Measurements from ENCODE around the gene OR1F1.

The OR1F1 gene

GRCh38 chr16:3147046-3147756 is 40.8 kb upstream of the OR1F1 start:
- TF ChIP-seq ZNF274 (IDR thresholded peaks at IDR 0.05; ENCODE audit: low read depth, low read length): no peak
- no peak overlapping the region for H3K4me3 ChIP-seq (ENCODE audit: low read length)

GRCh38 chr16:3147757-3148104 is 40.3 kb upstream of the OR1F1 start:
- TF ChIP-seq ZNF274 (IDR thresholded peaks at IDR 0.05; ENCODE audit: low read depth, low read length): no peak
- H3K4me3 ChIP-seq (ENCODE audit: low read length): no peak overlapping the region

- no peak for TF ChIP-seq ZNF274 (IDR thresholded peaks at IDR 0.05; ENCODE audit: low read depth, low read length)
- no peak overlapping the region for H3K4me3 ChIP-seq (ENCODE audit: low read length)
These were observed 39.5 kb upstream of the OR1F1 start for GRCh38 chr16:3148256-3149192.

DNA sequence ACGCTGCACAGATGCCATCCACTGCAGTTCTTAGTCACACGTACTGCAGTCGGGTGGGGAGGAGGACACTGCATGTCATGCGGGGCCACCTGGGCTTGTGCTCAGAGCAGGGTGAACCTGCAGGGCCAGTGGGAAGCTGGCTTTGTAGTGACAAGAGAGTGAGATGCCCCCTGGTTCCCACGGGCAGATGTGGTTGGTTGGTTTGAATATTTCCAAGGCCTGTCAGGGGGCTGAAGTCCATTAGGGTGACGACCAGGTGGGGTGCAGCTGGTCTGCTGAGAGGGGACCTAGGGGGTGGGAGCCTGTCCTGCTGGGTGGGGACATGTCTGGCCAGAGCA is 38.8 kb upstream of the OR1F1 start:
- TF ChIP-seq ZNF274 (IDR thresholded peaks at IDR 0.05; ENCODE audit: low read depth, low read length): no peak
- H3K4me3 ChIP-seq (ENCODE audit: low read length): no peak overlapping the region; the same call in 1 of the 2 replicates

DNA sequence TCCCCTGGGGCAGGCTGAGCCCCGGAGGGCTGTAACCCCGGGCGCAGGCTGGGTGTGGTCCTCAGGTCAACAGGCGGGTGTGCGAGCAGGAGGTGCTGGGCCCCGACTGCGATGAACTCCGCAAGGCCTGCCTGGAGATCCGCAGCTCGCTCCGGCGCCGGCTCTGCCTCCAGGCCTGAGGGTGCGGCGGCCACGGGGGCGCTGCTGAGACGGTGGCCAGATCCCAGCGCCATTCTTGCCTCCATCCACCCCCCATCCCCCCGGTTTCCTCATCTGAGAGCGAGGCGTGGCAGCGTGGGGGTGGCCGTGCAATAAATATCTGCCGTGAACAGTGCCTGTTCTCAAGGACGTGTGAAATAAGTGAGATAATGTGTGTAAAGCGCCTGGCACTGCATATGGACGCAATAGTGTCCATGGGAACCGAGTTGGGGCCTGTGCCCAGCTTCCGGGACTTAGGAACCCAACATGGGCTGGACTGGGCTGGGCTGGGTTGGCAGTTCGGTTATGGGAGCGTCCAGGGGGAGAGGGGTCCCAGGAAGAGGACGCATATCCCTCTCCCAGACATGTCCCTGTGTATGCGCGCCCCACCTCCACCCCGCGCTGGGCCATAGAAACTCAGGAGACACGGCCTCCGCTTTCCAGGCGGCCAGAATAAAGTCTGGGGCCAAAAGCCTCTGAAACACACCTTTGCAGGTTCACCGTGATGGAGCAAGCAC is 38.2 kb upstream of the OR1F1 start:
- H3K4me3 ChIP-seq (ENCODE audit: low read length): peak overlapping the region; percentile 59; the same call in 1 of the 2 replicates
- TF ChIP-seq ZNF274 (IDR thresholded peaks at IDR 0.05; ENCODE audit: low read depth, low read length): no peak

DNA sequence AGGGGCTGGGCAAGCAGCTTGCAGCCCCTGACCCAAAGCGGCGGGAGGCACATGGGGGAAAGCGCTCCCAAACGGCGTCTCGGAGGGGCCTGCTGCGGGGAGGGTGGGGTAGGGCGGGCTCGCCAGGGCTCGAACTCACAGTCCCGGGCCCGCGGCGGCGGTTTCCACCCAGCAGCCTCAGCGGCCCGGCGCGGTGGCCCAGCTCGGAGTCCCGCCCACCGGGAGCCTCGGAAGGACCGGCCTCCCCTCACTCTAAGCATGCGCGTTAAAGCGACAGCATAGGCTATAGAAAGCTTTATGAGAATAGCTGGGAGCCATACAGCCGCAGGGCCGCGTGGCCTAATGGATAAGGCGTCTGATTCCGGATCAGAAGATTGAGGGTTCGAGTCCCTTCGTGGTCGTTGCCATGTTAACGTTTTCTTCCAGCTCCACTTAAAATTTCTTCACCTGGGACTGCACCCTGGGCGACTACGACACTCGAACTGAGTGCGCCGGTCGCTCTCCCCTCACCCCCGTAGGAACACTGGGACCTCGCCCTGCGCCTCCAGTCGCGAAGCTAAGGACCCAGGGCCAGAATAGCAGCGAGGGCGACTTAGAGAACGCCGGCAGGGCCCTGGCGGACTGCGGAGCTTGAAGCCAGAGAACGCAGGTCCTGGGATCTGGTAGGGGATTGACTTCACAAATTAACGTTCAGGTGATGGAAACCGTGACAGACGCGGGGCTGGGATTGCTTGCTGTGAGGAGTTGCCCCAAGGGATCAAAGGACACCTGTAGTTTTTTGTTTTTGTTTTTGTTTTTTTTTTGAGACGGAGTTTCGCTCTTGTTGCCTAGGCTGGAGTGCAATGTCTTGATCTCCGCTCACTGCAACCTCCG is 37.4 kb upstream of the OR1F1 start:
- TF ChIP-seq ZNF274 (IDR thresholded peaks at IDR 0.05; ENCODE audit: low read depth, low read length): no peak
- H3K4me3 ChIP-seq (ENCODE audit: low read length): peak overlapping the region; percentile 59; the same call in 1 of the 2 replicates

GRCh38 chr16:3152027-3152276 is 36.1 kb upstream of the OR1F1 start:
- no peak for TF ChIP-seq ZNF274 (IDR thresholded peaks at IDR 0.05; ENCODE audit: low read depth, low read length)
- H3K4me3 ChIP-seq (ENCODE audit: low read length): peak overlapping the region; percentile 26; the same call in 1 of the 2 replicates

DNA sequence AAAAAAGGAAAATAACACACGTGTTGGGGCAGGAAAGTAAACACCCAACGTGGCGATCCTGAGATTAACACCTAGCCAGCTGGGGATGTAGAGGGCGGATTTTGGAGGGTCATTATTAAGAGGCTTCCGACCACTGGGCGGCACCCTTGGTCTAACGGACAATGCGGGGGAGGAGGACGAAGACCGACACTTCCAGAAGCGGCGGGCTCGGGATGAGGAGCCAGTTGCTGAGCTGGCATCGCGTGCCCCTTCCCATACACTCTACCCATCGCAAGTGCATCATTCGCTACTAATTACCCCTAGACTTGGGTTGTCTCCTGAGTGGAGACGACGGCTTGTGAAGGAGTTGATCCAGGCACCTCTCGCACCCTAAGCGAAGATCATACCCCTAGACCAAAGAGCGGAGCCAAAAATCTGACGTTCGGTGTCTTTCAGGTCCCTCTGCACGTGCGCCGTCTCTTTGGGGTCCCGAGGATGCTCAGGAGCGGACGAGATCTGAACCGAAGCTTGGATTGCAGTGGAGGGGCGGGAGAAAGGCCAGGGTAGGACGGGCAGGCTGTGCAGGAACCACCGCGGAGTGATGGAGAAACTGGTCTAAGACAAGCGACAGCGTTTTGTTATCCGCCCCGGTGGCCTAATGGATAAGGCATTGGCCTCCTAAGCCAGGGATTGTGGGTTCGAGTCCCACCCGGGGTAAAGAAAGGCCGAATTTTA is 35.6 kb upstream of the OR1F1 start:
- TF ChIP-seq ZNF274 (IDR thresholded peaks at IDR 0.05; ENCODE audit: low read depth, low read length): no peak
- peak overlapping the region; percentile 26; the same call in 1 of the 2 replicates for H3K4me3 ChIP-seq (ENCODE audit: low read length)

GRCh38 chr16:3152991-3153368 is 35.0 kb upstream of the OR1F1 start:
- no peak overlapping the region for H3K4me3 ChIP-seq (ENCODE audit: low read length)
- TF ChIP-seq ZNF274 (IDR thresholded peaks at IDR 0.05; ENCODE audit: low read depth, low read length): no peak

DNA sequence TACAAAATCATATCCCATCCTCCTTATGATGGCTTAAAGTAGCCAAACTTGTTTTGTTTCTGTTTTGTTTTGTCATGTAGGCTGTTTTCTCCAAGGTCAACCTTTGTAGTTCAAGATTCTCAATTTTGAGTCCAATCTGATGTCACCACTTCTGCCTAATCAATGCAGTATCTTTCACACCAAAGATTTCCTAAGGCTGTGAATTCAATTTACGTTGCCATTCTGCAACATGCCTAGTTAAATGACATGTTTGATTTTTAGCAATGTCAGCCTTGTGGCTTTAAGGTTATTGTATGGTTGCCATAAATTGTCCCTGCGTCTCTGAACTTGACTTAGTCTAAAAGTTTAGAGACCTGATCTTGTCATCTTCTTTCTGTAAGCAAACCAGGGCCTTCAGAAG is 32.8 kb upstream of the OR1F1 start:
- no peak for TF ChIP-seq ZNF274 (IDR thresholded peaks at IDR 0.05; ENCODE audit: low read depth, low read length)
- no peak overlapping the region for H3K4me3 ChIP-seq (ENCODE audit: low read length)

DNA sequence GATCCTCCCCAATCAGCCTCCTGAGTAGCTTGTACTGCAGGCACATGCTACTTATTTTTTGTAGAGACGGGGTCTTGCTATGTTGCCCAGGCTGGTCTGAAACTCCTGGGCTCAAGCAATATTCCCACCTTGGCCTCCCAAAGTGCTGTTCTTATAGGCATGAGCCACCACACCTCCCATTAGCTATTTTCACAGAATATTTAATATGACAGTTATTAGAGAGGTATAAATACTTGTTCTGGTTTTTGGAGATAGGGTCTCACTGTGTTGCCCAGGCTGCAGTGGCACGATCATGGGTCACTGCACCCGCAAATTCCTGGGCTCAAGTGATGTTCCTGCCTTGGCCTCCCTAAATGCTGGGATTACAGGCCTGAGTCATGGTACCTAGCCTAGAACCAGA is 32.0 kb upstream of the OR1F1 start:
- TF ChIP-seq ZNF274 (IDR thresholded peaks at IDR 0.05; ENCODE audit: low read depth, low read length): no peak
- H3K4me3 ChIP-seq (ENCODE audit: low read length): no peak overlapping the region

GRCh38 chr16:3157229-3158025 is 30.6 kb upstream of the OR1F1 start:
- no peak for TF ChIP-seq ZNF274 (IDR thresholded peaks at IDR 0.05; ENCODE audit: low read depth, low read length)
- H3K4me3 ChIP-seq (ENCODE audit: low read length): peak overlapping the region; percentile 88; the same call in 1 of the 2 replicates

All from GM08714 (cell line).